Endothelial cell of umbilical vein (primary cell): ENCODE results near the gene PKDREJ. TPM values are rescaled to one million over a fixed set of nuclear protein-coding genes. Genes with fewer than 3 reads are reported as not detected.

Experiments
- BruUV-seq: library from RNA; stranded (reverse); fragments of 400-500 nt; replicated peaks from 2 replicates; lab custom pipeline; 2021; lab: Mats Ljungman, UMichigan
- CTCF ChIA-PET: fragments of 300-600, 350-600 bp; sonication (Branson Sonifier 250); formaldehyde crosslinking; loops from one replicate; lab custom pipeline; 2021; ENCODE audit warnings: antibody characterized with exemption, inconsistent platforms; lab: Charles Lee
- POLR2A ChIA-PET: fragments of 300-600, 350-600 bp; sonication (Branson Sonifier 250); formaldehyde crosslinking; loops from one replicate; lab custom pipeline; 2021; ENCODE audit warnings: antibody characterized with exemption, inconsistent platforms; lab: Charles Lee
- DNase-seq: peaks from one replicate; pipeline ENCODE4 v3.0.0-alpha.2; 2011; ENCODE audit warnings: low read depth, low spot score
- FAIRE-seq: peaks from 2 replicates; lab custom pipeline; 2011; peaks lifted over from hg19 to GRCh38; lab: Jason Lieb, UNC
- H2AFZ ChIP-seq: 2 replicates; pipeline ENCODE4 v1.6.0; 2012; ENCODE audit warnings: low read depth, low read length, control low read depth, inconsistent platforms
- H3K27ac ChIP-seq: 2 replicates; pipeline ENCODE4 v1.5.1; 2011; ENCODE audit warnings: low read depth, mild to moderate bottlenecking, control low read depth, low read length, moderate library complexity; ENCODE audit not compliant: insufficient read depth
- H3K27me3 ChIP-seq, 2 experiments: 2 replicates each; pipeline versions ENCODE4 v1.6.0 to v1.6.1; 2011; ENCODE audit warnings: low read length in 2 of 2, mixed read lengths in 1 of 2; ENCODE audit not compliant: control insufficient read depth in 2 of 2, insufficient read depth in 2 of 2
- H3K36me3 ChIP-seq, 2 experiments: 2 replicates in 1 of 2; 3 replicates in 1 of 2; pipeline ENCODE4 v1.5.1; 2011; ENCODE audit warnings: low read length in 2 of 2, mild to moderate bottlenecking in 1 of 2, moderate library complexity in 1 of 2; ENCODE audit not compliant: control insufficient read depth in 2 of 2, insufficient read depth in 2 of 2; ENCODE audit errors: extremely low read depth in 1 of 2
- H3K4me1 ChIP-seq: 3 replicates; pipeline ENCODE4 v1.5.1; 2011; ENCODE audit warnings: mild to moderate bottlenecking, low read length; ENCODE audit not compliant: control insufficient read depth, insufficient read depth; ENCODE audit errors: extremely low read depth
- H3K4me2 ChIP-seq: 2 replicates; pipeline ENCODE4 v1.6.1; 2011; ENCODE audit warnings: low read length, control low read depth, mixed read lengths; ENCODE audit not compliant: insufficient read depth
- H3K4me3 ChIP-seq, 3 experiments: fragments of 200-600 bp in 1 of 3; sonication (generic), shearing (Covaris generic) in 1 of 3; replicated peaks in 1 of 3; 2 replicates each; pipeline ENCODE4 v1.5.1; 2011 to 2016; ENCODE audit warnings: control low read depth in 3 of 3, low read length in 3 of 3, mild to moderate bottlenecking in 2 of 3, inconsistent platforms in 1 of 3, low read depth in 1 of 3, moderate library complexity in 1 of 3; ENCODE audit not compliant: insufficient read depth in 1 of 3
- H3K79me2 ChIP-seq: 2 replicates; pipeline ENCODE4 v1.6.0; 2012; ENCODE audit warnings: low read length, inconsistent platforms; ENCODE audit not compliant: control insufficient read depth, insufficient read depth
- H3K9ac ChIP-seq: replicated peaks from 2 replicates; pipeline ENCODE3; 2011; ENCODE audit warnings: low read length, control low read depth; ENCODE audit not compliant: insufficient read depth; ENCODE audit errors: extremely low read depth
- H3K9me1 ChIP-seq: replicated peaks from 3 replicates; pipeline ENCODE4 v1.6.0; 2011; ENCODE audit warnings: mild to moderate bottlenecking, low read length; ENCODE audit not compliant: control insufficient read depth, insufficient read depth; ENCODE audit errors: extremely low read depth
- H3K9me3 ChIP-seq: replicated peaks from 2 replicates; pipeline ENCODE4 v1.5.1; 2012; ENCODE audit warnings: low read length, inconsistent platforms; ENCODE audit not compliant: control insufficient read depth, insufficient read depth
- H4K20me1 ChIP-seq: replicated peaks from 2 replicates; pipeline ENCODE3; 2011; ENCODE audit warnings: mild to moderate bottlenecking, low read length; ENCODE audit not compliant: control insufficient read depth, insufficient read depth; ENCODE audit errors: extremely low read depth
- EZH2 ChIP-seq: IDR thresholded peaks from 2 replicates; pipeline ENCODE4 v1.6.1; 2012; ENCODE audit warnings: borderline replicate concordance, low read depth, mild to moderate bottlenecking, moderate library complexity, low read length, inconsistent platforms; ENCODE audit not compliant: severe bottlenecking
- FOS ChIP-seq: IDR thresholded peaks from 2 replicates; pipeline ENCODE4 v1.6.1; 2011; ENCODE audit warnings: mild to moderate bottlenecking, low read length, moderate library complexity, borderline replicate concordance; ENCODE audit not compliant: insufficient read depth
- GATA2 ChIP-seq: IDR thresholded peaks from 2 replicates; pipeline ENCODE4 v1.7.0; 2011; ENCODE audit warnings: low read depth, mild to moderate bottlenecking, moderate library complexity, mixed read lengths, low read length; ENCODE audit not compliant: insufficient read length, insufficient read depth
- JUN ChIP-seq: IDR thresholded peaks from 2 replicates; pipeline ENCODE4 v1.6.1; 2011; ENCODE audit warnings: borderline replicate concordance, low read depth; ENCODE audit not compliant: insufficient read length, insufficient read depth
- MYC ChIP-seq: IDR thresholded peaks from one replicate; pipeline ENCODE4 v1.6.1; 2011; ENCODE audit warnings: mild to moderate bottlenecking, low read depth, low read length
- POLR2A ChIP-seq: IDR thresholded peaks from 2 replicates; pipeline ENCODE4 v1.6.1; 2012; ENCODE audit warnings: low read depth, mild to moderate bottlenecking, control low read depth, low read length
- POLR2AphosphoS5 ChIP-seq: IDR thresholded peaks from 2 replicates; pipeline ENCODE4 v1.6.1; 2012; ENCODE audit warnings: low read depth, mild to moderate bottlenecking, control low read depth, low read length, moderate library complexity; ENCODE audit not compliant: insufficient read depth
- dilution Hi-C: fragments of 300-500 bp; cut with MboI; formaldehyde crosslinking; loops from one replicate; pipeline ENCODE4 v1.15.0; 2019; ENCODE audit warnings: low sequenced_read_pairs; ENCODE audit not compliant: extremely low pct_ligation_motif_present
- intact Hi-C: fragments of 100-400 bp; cut with micrococcal nuclease; formaldehyde crosslinking; loops from one replicate; pipeline ENCODE4 v1.10.0; 2022
- polyA plus RNA-seq, 4 experiments: library from polyadenylated mRNA; depleted of rRNA in 3 of 4; stranded (reverse) in 3 of 4; unstranded in 1 of 4; fragments of >200 nt; gene quantifications; 2 replicates each; pipeline versions ENCODE4 v1.2.1 to v1.2.3, GENCODE V29; 2011 to 2012; ENCODE audit warnings: missing spikeins in 1 of 4
- total RNA-seq: library from RNA; stranded (reverse); gene quantifications from 2 replicates; pipeline ENCODE4 v1.2.3, GENCODE V29; 2021
- TF ChIP-seq, protein P1 (sequence below): IDR thresholded peaks from 2 replicates; pipeline ENCODE4 v1.6.1; 2011; ENCODE audit not compliant: insufficient read depth, insufficient read length
- TF ChIP-seq, protein P2 (sequence below), 2 donors: IDR thresholded peaks; 1 replicate in 1 of 2; 2 replicates in 1 of 2; pipeline ENCODE4 v1.5.1; 2011; ENCODE audit warnings: low read length in 2 of 2, mild to moderate bottlenecking in 2 of 2, moderate library complexity in 2 of 2, control low read depth in 1 of 2, inconsistent platforms in 1 of 2, low read depth in 1 of 2; ENCODE audit not compliant: insufficient read depth in 1 of 2; ENCODE audit errors: extremely low read depth in 1 of 2

Gene PKDREJ
- total and polyA plus RNA-seq, 2 donors (not counting 3 experiments of a cell fraction or from before 2014, with no cell fraction given): not detected

DNA sequence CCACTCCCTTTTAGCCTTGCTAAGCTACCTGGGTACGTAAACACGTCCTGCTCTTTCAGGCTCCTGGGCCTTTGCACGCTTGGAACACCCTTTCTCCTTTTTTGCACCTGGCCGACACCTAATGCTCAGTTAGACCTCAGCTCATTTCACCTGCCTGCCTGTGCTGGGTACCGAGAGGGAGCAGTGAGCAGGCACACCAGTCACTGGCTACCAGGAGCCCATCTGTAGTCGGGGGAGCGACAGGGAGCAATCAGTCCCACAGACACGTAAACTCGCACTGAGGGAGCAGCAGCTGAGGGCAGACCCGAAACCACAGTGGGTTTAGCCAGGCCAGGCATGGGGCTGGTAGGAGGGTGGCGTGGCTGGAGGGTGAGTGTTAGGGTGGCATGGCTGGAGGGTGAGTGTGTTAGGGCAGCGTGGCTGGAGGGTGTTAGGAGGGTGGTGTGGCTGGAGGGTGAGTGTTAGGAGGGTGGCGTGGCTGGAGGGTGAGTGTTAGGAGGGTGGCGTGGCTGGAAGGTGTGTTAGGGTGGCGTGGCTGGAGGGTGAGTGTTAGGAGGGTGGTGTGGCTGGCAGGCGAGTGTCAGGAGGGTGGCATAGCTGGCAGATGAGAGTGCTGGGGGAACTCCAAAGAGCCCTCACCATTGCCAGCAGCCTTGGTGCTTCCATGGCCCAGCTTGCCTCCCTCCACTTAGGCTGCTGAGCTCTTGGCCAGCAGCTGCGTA is 27.1 kb upstream of the PKDREJ start:
- ChIA-PET POLR2A (interaction anchor here (0.7 kb wide), 1 partner anchor 277 kb away, joined by 4 read pairs; no protein-coding TSS in a partner anchor), CTCF (no interaction called here)
- Histone ChIP-seq H3K4me2 (no peak overlapping the region), H3K9me3 (no peaks in the 10 kb centered on the region), H3K4me1 (peaks cover 16% of the 10 kb centered on the region), H3K9ac (no peak overlapping the region), H3K36me3 (peaks cover under 1 to 12% of the 10 kb centered on the region in 2 experiments), H3K9me1 (no peaks in the 10 kb centered on the region), H3K79me2 (no peaks in the 10 kb centered on the region), H3K4me3 (no peak overlapping the region), H3K27me3 (no peaks in the 10 kb centered on the region), H3K27ac (no peak overlapping the region), H2AFZ (no peak overlapping the region), H4K20me1 (no peaks in the 10 kb centered on the region)
- TF ChIP-seq, protein P1, sequence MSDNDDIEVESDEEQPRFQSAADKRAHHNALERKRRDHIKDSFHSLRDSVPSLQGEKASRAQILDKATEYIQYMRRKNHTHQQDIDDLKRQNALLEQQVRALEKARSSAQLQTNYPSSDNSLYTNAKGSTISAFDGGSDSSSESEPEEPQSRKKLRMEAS: no peak
- TF ChIP-seq JUN: no peak
- TF ChIP-seq, protein P2, sequence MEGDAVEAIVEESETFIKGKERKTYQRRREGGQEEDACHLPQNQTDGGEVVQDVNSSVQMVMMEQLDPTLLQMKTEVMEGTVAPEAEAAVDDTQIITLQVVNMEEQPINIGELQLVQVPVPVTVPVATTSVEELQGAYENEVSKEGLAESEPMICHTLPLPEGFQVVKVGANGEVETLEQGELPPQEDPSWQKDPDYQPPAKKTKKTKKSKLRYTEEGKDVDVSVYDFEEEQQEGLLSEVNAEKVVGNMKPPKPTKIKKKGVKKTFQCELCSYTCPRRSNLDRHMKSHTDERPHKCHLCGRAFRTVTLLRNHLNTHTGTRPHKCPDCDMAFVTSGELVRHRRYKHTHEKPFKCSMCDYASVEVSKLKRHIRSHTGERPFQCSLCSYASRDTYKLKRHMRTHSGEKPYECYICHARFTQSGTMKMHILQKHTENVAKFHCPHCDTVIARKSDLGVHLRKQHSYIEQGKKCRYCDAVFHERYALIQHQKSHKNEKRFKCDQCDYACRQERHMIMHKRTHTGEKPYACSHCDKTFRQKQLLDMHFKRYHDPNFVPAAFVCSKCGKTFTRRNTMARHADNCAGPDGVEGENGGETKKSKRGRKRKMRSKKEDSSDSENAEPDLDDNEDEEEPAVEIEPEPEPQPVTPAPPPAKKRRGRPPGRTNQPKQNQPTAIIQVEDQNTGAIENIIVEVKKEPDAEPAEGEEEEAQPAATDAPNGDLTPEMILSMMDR (IDR thresholded peaks at IDR 0.05; ENCODE audit: extremely low read depth in 1 of 2, insufficient read depth in 1 of 2, low read depth in 1 of 2, low read length in 2 of 2): no peak
- TF ChIP-seq POLR2A: no peak
- TF ChIP-seq EZH2: no peak
- no peak for TF ChIP-seq GATA2
- TF ChIP-seq FOS: no peak
- no peak for TF ChIP-seq MYC
- no peak for TF ChIP-seq POLR2AphosphoS5
- DNase-seq (no peak), FAIRE-seq (no peak)
- dilution Hi-C loops (no loop called here), intact Hi-C loops (no loop called here)
- no TSS peak for BruUV-seq
